Esophagus squamous epithelium (tissue), 4 donors: ENCODE data around the gene ASCL4.

Experiments used
- POLR2A ChIP-seq, 4 donors: fragments of 450-650 bp; IDR thresholded peaks; one replicate each; pipeline ENCODE4 v1.6.1; 2017; ENCODE audit warnings: antibody characterized with exemption in 4 of 4, mild to moderate bottlenecking in 4 of 4, moderate library complexity in 3 of 4
- TF ChIP-seq, protein P1 (sequence below), 6 experiments: fragments of 450-650 bp in 4 of 6; fragments of 200-600 bp in 2 of 6; sonication (generic) in 2 of 6; IDR thresholded peaks; one replicate each; pipeline ENCODE4 v1.5.1; 2016 to 2019; ENCODE audit warnings: antibody characterized with exemption in 6 of 6, mild to moderate bottlenecking in 4 of 6, moderate library complexity in 4 of 6

DNA sequence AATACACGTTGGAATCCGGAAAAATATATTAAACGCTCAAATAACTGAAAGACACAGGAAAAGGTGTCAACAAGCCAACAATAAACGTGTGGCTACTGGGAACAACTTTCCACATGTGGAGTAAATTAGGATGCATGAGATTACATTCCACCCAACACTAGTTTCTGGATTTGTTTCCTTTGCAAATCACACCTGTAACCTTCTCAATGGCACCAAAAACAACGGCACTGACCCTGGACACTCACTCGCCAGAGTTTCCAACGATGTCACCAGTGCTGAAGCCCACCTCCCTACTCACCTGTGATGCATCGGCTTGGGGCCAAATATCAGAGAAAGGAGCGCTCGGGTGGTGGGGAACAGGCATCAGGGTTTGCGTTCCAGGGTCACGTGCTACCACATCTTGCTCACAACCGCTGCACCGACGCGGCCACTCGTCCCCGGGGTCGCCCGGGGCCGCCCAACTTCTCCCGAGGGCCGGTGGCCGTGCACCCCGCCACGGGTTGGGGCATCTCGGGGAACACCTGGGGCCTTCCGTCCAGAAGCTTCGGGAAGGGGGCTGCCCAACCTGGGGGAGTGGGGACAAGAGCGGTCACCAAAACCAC lies 14.2 kb upstream of the ASCL4 start:
- TF ChIP-seq, protein P1, sequence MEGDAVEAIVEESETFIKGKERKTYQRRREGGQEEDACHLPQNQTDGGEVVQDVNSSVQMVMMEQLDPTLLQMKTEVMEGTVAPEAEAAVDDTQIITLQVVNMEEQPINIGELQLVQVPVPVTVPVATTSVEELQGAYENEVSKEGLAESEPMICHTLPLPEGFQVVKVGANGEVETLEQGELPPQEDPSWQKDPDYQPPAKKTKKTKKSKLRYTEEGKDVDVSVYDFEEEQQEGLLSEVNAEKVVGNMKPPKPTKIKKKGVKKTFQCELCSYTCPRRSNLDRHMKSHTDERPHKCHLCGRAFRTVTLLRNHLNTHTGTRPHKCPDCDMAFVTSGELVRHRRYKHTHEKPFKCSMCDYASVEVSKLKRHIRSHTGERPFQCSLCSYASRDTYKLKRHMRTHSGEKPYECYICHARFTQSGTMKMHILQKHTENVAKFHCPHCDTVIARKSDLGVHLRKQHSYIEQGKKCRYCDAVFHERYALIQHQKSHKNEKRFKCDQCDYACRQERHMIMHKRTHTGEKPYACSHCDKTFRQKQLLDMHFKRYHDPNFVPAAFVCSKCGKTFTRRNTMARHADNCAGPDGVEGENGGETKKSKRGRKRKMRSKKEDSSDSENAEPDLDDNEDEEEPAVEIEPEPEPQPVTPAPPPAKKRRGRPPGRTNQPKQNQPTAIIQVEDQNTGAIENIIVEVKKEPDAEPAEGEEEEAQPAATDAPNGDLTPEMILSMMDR (IDR thresholded peaks at IDR 0.05) = no peak
- TF ChIP-seq POLR2A (IDR thresholded peaks at IDR 0.05) = no peak
